GM19455 (cell line): ENCODE results near the gene CBLN4.

Experiments
- ATAC-seq: cut with Tn5 transposase; IDR thresholded peaks from one replicate; pipeline ENCODE4 v1.9.1; 2021; ENCODE audit not compliant: unreplicated experiment

The CBLN4 gene

GRCh38 chr20:55947701-55948100 lies 57.6 kb downstream of the CBLN4 start:
- ATAC-seq, result no peak
